Stomach (tissue), 9 donors: Measurements from ENCODE around the gene FCHSD2. TPM values are rescaled to one million over a fixed set of nuclear protein-coding genes. Genes with fewer than 3 reads are reported as not detected.

Source experiments
- DNase-seq, 2 donors: peaks; one replicate each; pipeline versions ENCODE4 v3.0.0 to v3.0.0-alpha.2; 2013 to 2019
- H3K27ac ChIP-seq, 5 donors: fragments of 200-600 bp in 4 of 5; sonication (generic) in 4 of 5; one replicate each; pipeline ENCODE4 v1.5.1; 2013 to 2019; ENCODE audit warnings: mild to moderate bottlenecking in 1 of 5, moderate library complexity in 1 of 5
- H3K27me3 ChIP-seq, 3 donors: fragments of 200-600 bp; sonication (generic); one replicate each; pipeline ENCODE4 v1.5.1; 2017 to 2019; ENCODE audit warnings: mixed run types in 1 of 3
- H3K36me3 ChIP-seq, 4 donors: fragments of 200-600 bp; sonication (generic); 1 replicate in 3 of 4; 2 replicates in 1 of 4; pipeline ENCODE4 v1.5.1; 2016 to 2019
- H3K4me1 ChIP-seq, 4 donors: fragments of 200-600 bp; sonication (generic); one replicate each; pipeline ENCODE4 v1.5.1; 2016 to 2019
- H3K4me3 ChIP-seq, 4 donors: fragments of 200-600 bp; sonication (generic) in 3 of 4; one replicate each; pipeline ENCODE4 v1.5.1; 2016 to 2019; ENCODE audit warnings: mild to moderate bottlenecking in 1 of 4
- H3K9me3 ChIP-seq, 4 donors: fragments of 200-600 bp; sonication (generic); one replicate each; pipeline ENCODE4 v1.5.1; 2016 to 2019
- CTCF ChIP-seq, 7 experiments: fragments of 450-650 bp in 4 of 7; fragments of 200-600 bp in 3 of 7; sonication (generic) in 3 of 7; IDR thresholded peaks; one replicate each; pipeline ENCODE4 v1.5.1; 2016 to 2019; ENCODE audit warnings: antibody characterized with exemption in 7 of 7, control low read depth in 2 of 7, mild to moderate bottlenecking in 1 of 7
- EP300 ChIP-seq: sonication (generic); formaldehyde crosslinking; IDR thresholded peaks from one replicate; pipeline ENCODE4 v1.6.1; 2017; ENCODE audit warnings: antibody characterized with exemption
- POLR2A ChIP-seq, 4 donors: fragments of 450-650 bp; IDR thresholded peaks; one replicate each; pipeline ENCODE4 v1.6.1; 2016; ENCODE audit warnings: antibody characterized with exemption in 4 of 4, control low read depth in 2 of 4, mild to moderate bottlenecking in 1 of 4, moderate library complexity in 1 of 4
- POLR2AphosphoS5 ChIP-seq, 3 donors: sonication (generic); formaldehyde crosslinking; IDR thresholded peaks; one replicate each; pipeline ENCODE4 v1.6.1; 2016; ENCODE audit warnings: antibody characterized with exemption in 3 of 3
- WGBS, 5 donors: extraction: QIAGEN DNeasy Blood & Tissue Kit in 3 of 5; methylation state at CpG; one replicate each; pipeline versions ENCODE4 v1.1.5 to v1.1.7; 2013 to 2018; 5-methylcytosine and 5-hydroxymethylcytosine counted together
- intact Hi-C: fragments of 100-400 bp; cut with DNase I; formaldehyde crosslinking; loops from one replicate; pipeline ENCODE4 v1.15.1; 2023; ENCODE audit warnings: low total_unique reads
- polyA plus RNA-seq, 3 donors: library from polyadenylated mRNA; stranded (reverse); fragments of 200-250 nt; gene quantifications; one replicate each; pipeline ENCODE4 v1.2.3, GENCODE V29; 2013
- total RNA-seq, 5 donors: library from RNA; depleted of rRNA; stranded (reverse); fragments of >200 nt; gene quantifications; one replicate each; pipeline versions ENCODE4 v1.1.0 to v1.2.3, GENCODE V29; 2014 to 2016
- donor health status: healthy with polysubstance abuse.
- donor health status: Bipolar disorder and iron deficiency.
- donor health status: healthy.

The FCHSD2 gene
- total and polyA plus RNA-seq, 8 donors: 5.7 to 64.3 (median 15.9) TPM

GRCh38 chr11:72939031-72939430 lies 203.1 kb downstream of the FCHSD2 start:
- WGBS, 5 donors: 57 to 78% (median 67%) methylated on average over 2 of the region's 2 CpGs
- no peak for TF ChIP-seq POLR2AphosphoS5 (IDR thresholded peaks at IDR 0.05)
- TF ChIP-seq POLR2A (IDR thresholded peaks at IDR 0.05): no peak
- TF ChIP-seq EP300: no peak
- no peak for TF ChIP-seq CTCF (IDR thresholded peaks at IDR 0.05)

GRCh38 chr11:72937439-72937838 lies 204.7 kb downstream of the FCHSD2 start:
- TF ChIP-seq POLR2AphosphoS5 (IDR thresholded peaks at IDR 0.05): no peak
- TF ChIP-seq CTCF (IDR thresholded peaks at IDR 0.05): no peak
- TF ChIP-seq EP300: no peak
- no peak for TF ChIP-seq POLR2A (IDR thresholded peaks at IDR 0.05)
- no peak overlapping the region for H3K27ac ChIP-seq
- 72 to 93% (median 83%) methylated on average over 4 of the region's 4 CpGs for WGBS, 5 donors
- DNase-seq: no peak
- no peaks in the 10 kb centered on the region for H3K9me3 ChIP-seq
- H3K27me3 ChIP-seq: no peaks in the 10 kb centered on the region
- no peak overlapping the region for H3K4me3 ChIP-seq
- no peaks in the 10 kb centered on the region for H3K36me3 ChIP-seq
- peaks cover 0 to 23% (median 3%) of the 10 kb centered on the region in 4 donors for H3K4me1 ChIP-seq
- intact Hi-C loops: no loop called here

More at GRCh38 chr11:72939031-72939430, 203.1 kb downstream of the FCHSD2 start:
- Histone ChIP-seq H3K9me3 (no peaks in the 10 kb centered on the region), H3K27me3 (no peaks in the 10 kb centered on the region), H3K36me3 (no peaks in the 10 kb centered on the region), H3K4me3 (no peak overlapping the region), H3K4me1 (peaks cover 0 to 27% (median 6%) of the 10 kb centered on the region in 4 donors), H3K27ac (no peak overlapping the region)
- DNase-seq: peak in 1 of 2 donors; percentile 7
- intact Hi-C loops: no loop called here

- H3K4me1 ChIP-seq: peaks cover 0 to 22% (median 3%) of the 10 kb centered on the region in 4 donors
- no peaks in the 10 kb centered on the region for H3K9me3 ChIP-seq
- no peak for TF ChIP-seq POLR2AphosphoS5 (IDR thresholded peaks at IDR 0.05)
- no peak for TF ChIP-seq CTCF (IDR thresholded peaks at IDR 0.05)
- no peak for TF ChIP-seq POLR2A (IDR thresholded peaks at IDR 0.05)
- TF ChIP-seq EP300: no peak
- peak overlapping the region in 1 of 5 donors; percentile 16 for H3K27ac ChIP-seq
- no peak for DNase-seq
- H3K36me3 ChIP-seq: no peaks in the 10 kb centered on the region
- H3K4me3 ChIP-seq: no peak overlapping the region
- intact Hi-C loops: no loop called here
- H3K27me3 ChIP-seq: no peaks in the 10 kb centered on the region
Observed at GRCh38 chr11:72935700-72936099, 206.4 kb downstream of the FCHSD2 start.

- H3K27ac ChIP-seq: no peak overlapping the region
- H3K27me3 ChIP-seq: no peaks in the 10 kb centered on the region
- peaks cover 0 to 17% (median 3%) of the 10 kb centered on the region in 4 donors for H3K4me1 ChIP-seq
- H3K36me3 ChIP-seq: no peaks in the 10 kb centered on the region
- no peak for DNase-seq
- H3K4me3 ChIP-seq: no peak overlapping the region
- H3K9me3 ChIP-seq: no peaks in the 10 kb centered on the region
- 81 to 97% (median 89%) methylated on average over 1 of the region's 1 CpG for WGBS, 5 donors
- TF ChIP-seq CTCF (IDR thresholded peaks at IDR 0.05): no peak
- TF ChIP-seq POLR2AphosphoS5 (IDR thresholded peaks at IDR 0.05): no peak
- TF ChIP-seq POLR2A (IDR thresholded peaks at IDR 0.05): no peak
- no peak for TF ChIP-seq EP300
- intact Hi-C loops: no loop called here
Observed at GRCh38 chr11:72932132-72932570, 210.0 kb downstream of the FCHSD2 start.
